Mammary epithelial cell (primary cell): ENCODE results near the gene BICD1.

Source experiments
- CTCF ChIP-seq, 2 donors: IDR thresholded peaks in 1 of 2; conservative IDR thresholded peaks in 1 of 2; 2 replicates each; pipeline ENCODE4 v1.5.1; 2011 to 2012; ENCODE audit warnings: inconsistent platforms in 2 of 2, low read length in 2 of 2, mild to moderate bottlenecking in 2 of 2, control low read depth in 1 of 2, low read depth in 1 of 2; ENCODE audit not compliant: insufficient read depth in 1 of 2; ENCODE audit errors: extremely low read depth in 1 of 2
- EZH2 ChIP-seq: IDR thresholded peaks from 2 replicates; pipeline ENCODE4 v1.6.1; 2012; ENCODE audit warnings: low read length, inconsistent platforms, borderline replicate concordance

- no peak for TF ChIP-seq CTCF (conservative IDR thresholded peaks at IDR 0.05 in 1 of 2, IDR thresholded peaks at IDR 0.05 in 1 of 2; ENCODE audit: extremely low read depth in 1 of 2, insufficient read depth in 1 of 2, low read depth in 1 of 2, low read length in 2 of 2)
- TF ChIP-seq EZH2: no peak
Observed at GRCh38 chr12:32382226-32382625, 275.6 kb downstream of the BICD1 start.
